Stimulated activated CD8-positive, alpha-beta memory T cell treated with anti-CD3 and anti-CD28 coated beads, Interleukin-12 subunit alpha, Interleukin-12 subunit beta, amount 100 ng/mL, for 1 hour (primary cell): ENCODE measurements around the gene KRT7.
A peak's percentile ranks its signal among the peaks of the same experiment; 100 is the strongest.
"Not testable (repeated sequence)": the region's sequence is repeated elsewhere in the genome, so short reads cannot be mapped to it uniquely, and the experiment has no call there.

Experiments used
- DNase-seq: peaks from one replicate; pipeline ENCODE4 v3.0.0-alpha.2; 2020; ENCODE audit warnings: low read depth

KRT7 gene

GRCh38 chr12:52243856-52244614, 11.0 kb downstream of the KRT7 start:
- peak; percentile 52 for DNase-seq

- no peak for DNase-seq
These were observed 11.6 kb downstream of the KRT7 start for GRCh38 chr12:52244615-52244994.

- no peak for DNase-seq
These were observed 12.4 kb downstream of the KRT7 start for GRCh38 chr12:52245259-52245961.

GRCh38 chr12:52245962-52246569, 13.0 kb downstream of the KRT7 start:
- DNase-seq: no peak

- DNase-seq: no peak
These were observed 13.9 kb downstream of the KRT7 start for GRCh38 chr12:52246720-52247621.

GRCh38 chr12:52247622-52248540, 14.8 kb downstream of the KRT7 start:
- DNase-seq: no peak

- DNase-seq: no peak
These were observed 15.8 kb downstream of the KRT7 start for GRCh38 chr12:52248541-52249461.

GRCh38 chr12:52249511-52250047, 16.5 kb downstream of the KRT7 start:
- DNase-seq: no peak

GRCh38 chr12:52250048-52250990, 17.3 kb downstream of the KRT7 start:
- no peak for DNase-seq

GRCh38 chr12:52251367-52252051, 18.5 kb downstream of the KRT7 start:
- no peak for DNase-seq

GRCh38 chr12:52252175-52252615, 19.2 kb downstream of the KRT7 start:
- DNase-seq: not testable (repeated sequence)

- DNase-seq: no peak
These were observed 19.8 kb downstream of the KRT7 start for GRCh38 chr12:52252728-52253343.

- no peak for DNase-seq
These were observed 20.5 kb downstream of the KRT7 start for GRCh38 chr12:52253391-52254179.

- DNase-seq: no peak
These were observed 21.3 kb downstream of the KRT7 start for GRCh38 chr12:52254180-52254964.

- no peak for DNase-seq
These were observed 22.1 kb downstream of the KRT7 start for GRCh38 chr12:52254965-52255751.
